ENCODE data around the gene BLOC1S1. TPM values are rescaled to one million over a fixed set of nuclear protein-coding genes. Genes with fewer than 3 reads are reported as not detected.

Gene BLOC1S1
- total RNA-seq, 1 experiment from 2014 or later: 76.0 TPM

DNA sequence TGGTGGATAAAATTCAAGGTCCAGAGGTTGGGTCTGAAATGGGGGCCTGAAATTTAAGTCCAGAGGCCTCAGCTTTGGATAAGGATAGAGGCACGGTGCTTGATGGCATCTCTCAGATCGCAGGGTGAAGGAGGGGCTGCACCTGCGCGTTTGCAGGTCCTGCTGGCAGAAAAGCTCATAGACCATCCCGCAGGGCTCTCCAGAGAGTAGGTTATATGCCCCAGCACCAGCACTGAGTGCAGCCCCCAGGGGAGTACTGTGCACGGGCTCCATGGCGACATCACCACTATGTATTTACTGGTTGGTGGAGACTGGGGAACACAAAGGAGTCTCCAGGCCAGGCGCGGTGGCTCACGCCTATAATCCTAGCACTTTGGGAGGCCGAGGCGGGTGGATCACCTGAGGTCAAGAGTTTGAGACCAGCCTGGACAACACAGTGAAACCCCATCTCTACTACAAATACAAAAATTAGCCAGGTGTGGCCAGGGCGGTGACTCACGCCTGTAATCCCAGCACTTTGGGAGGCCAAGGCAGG lies 17.2 kb downstream of the BLOC1S1 start:
- intact Hi-C loops (cut with micrococcal nuclease; ENCODE audit: unreplicated experiment): no loop called here
- POLR2A ChIA-PET (ENCODE audit: low non-redundant PET): no interaction called here
- TF ChIP-seq, protein P1, sequence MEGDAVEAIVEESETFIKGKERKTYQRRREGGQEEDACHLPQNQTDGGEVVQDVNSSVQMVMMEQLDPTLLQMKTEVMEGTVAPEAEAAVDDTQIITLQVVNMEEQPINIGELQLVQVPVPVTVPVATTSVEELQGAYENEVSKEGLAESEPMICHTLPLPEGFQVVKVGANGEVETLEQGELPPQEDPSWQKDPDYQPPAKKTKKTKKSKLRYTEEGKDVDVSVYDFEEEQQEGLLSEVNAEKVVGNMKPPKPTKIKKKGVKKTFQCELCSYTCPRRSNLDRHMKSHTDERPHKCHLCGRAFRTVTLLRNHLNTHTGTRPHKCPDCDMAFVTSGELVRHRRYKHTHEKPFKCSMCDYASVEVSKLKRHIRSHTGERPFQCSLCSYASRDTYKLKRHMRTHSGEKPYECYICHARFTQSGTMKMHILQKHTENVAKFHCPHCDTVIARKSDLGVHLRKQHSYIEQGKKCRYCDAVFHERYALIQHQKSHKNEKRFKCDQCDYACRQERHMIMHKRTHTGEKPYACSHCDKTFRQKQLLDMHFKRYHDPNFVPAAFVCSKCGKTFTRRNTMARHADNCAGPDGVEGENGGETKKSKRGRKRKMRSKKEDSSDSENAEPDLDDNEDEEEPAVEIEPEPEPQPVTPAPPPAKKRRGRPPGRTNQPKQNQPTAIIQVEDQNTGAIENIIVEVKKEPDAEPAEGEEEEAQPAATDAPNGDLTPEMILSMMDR (conservative IDR thresholded peaks at IDR 0.05; ENCODE audit: low read depth, low read length): no peak
- TF ChIP-seq EZH2 (IDR thresholded peaks at IDR 0.05; ENCODE audit: borderline replicate concordance, low read depth, low read length, poor library complexity, severe bottlenecking): no peak
- Histone ChIP-seq H3K27ac (ENCODE audit: low read depth, low read length, poor library complexity, severe bottlenecking) (no peak overlapping the region), H3K27me3 (replicated peaks; ENCODE audit: insufficient read depth, low read depth, low read length, poor library complexity) (no peaks in the 10 kb centered on the region), H3K9me3 (ENCODE audit: low read depth, low read length, poor library complexity, severe bottlenecking) (no peaks in the 10 kb centered on the region), H3K4me1 (ENCODE audit: insufficient read depth, low read length, poor library complexity, severe bottlenecking) (peaks cover 25% of the 10 kb centered on the region), H3K4me3 (ENCODE audit: low read depth, low read length, poor library complexity, severe bottlenecking) (no peak overlapping the region), H3K36me3 (ENCODE audit: insufficient read depth, low read length, poor library complexity, severe bottlenecking) (no peaks in the 10 kb centered on the region)
- no peak for DNase-seq (ENCODE audit: low spot score)
- CTCF ChIA-PET: no interaction called here
- BruUV-seq (replicated peaks): no TSS peak

GRCh38 chr12:55733858-55734257 lies 18.0 kb downstream of the BLOC1S1 start:
- Histone ChIP-seq H3K9me3 (ENCODE audit: low read depth, low read length, poor library complexity, severe bottlenecking) (no peaks in the 10 kb centered on the region), H3K4me1 (ENCODE audit: insufficient read depth, low read length, poor library complexity, severe bottlenecking) (peaks cover 26% of the 10 kb centered on the region), H3K36me3 (ENCODE audit: insufficient read depth, low read length, poor library complexity, severe bottlenecking) (no peaks in the 10 kb centered on the region), H3K27ac (ENCODE audit: low read depth, low read length, poor library complexity, severe bottlenecking) (no peak overlapping the region), H3K4me3 (ENCODE audit: low read depth, low read length, poor library complexity, severe bottlenecking) (no peak overlapping the region), H3K27me3 (replicated peaks; ENCODE audit: insufficient read depth, low read depth, low read length, poor library complexity) (no peaks in the 10 kb centered on the region)
- intact Hi-C loops (cut with micrococcal nuclease; ENCODE audit: unreplicated experiment): no loop called here
- TF ChIP-seq, protein P1 (conservative IDR thresholded peaks at IDR 0.05; ENCODE audit: low read depth, low read length): no peak
- TF ChIP-seq EZH2 (IDR thresholded peaks at IDR 0.05; ENCODE audit: borderline replicate concordance, low read depth, low read length, poor library complexity, severe bottlenecking): no peak
- BruUV-seq (replicated peaks): no TSS peak
- DNase-seq (ENCODE audit: low spot score): no peak
- ChIA-PET POLR2A (ENCODE audit: low non-redundant PET) (interaction anchor here (0.6 to 0.7 kb wide), 2 partner anchors 12 to 102 kb away, joined by 3 to 4 read pairs; no protein-coding TSS in a partner anchor), CTCF (interaction anchor here (0.6 to 0.7 kb wide), 2 partner anchors 11 to 54 kb away, joined by 5 to 7 read pairs; no protein-coding TSS in a partner anchor)

DNA sequence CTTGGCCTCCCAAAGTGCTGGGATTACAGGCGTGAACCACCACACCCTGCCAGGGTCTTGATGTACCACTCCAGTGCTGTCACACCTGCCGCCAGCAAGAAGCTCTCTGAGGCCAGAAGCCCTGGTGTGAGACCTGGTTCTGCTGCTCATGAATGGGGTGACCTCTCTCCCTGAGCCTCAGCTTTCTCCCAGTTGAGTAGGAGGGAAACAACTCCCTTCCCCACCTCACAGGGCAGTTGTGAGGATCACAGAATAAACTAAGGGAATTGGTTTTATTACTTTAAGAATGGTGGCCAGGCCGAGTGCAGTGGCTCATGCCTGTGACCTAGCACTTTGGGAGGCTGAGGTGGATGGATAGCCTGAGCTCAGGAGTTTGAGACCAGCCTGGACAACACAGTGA lies 18.7 kb downstream of the BLOC1S1 start:
- no peak overlapping the region for H3K4me3 ChIP-seq (ENCODE audit: low read depth, low read length, poor library complexity, severe bottlenecking)
- no peaks in the 10 kb centered on the region for H3K27me3 ChIP-seq (replicated peaks; ENCODE audit: insufficient read depth, low read depth, low read length, poor library complexity)
- TF ChIP-seq EZH2 (IDR thresholded peaks at IDR 0.05; ENCODE audit: borderline replicate concordance, low read depth, low read length, poor library complexity, severe bottlenecking): no peak
- TF ChIP-seq, protein P1 (conservative IDR thresholded peaks at IDR 0.05; ENCODE audit: low read depth, low read length): no peak
- no TSS peak for BruUV-seq (replicated peaks)
- H3K4me1 ChIP-seq (ENCODE audit: insufficient read depth, low read length, poor library complexity, severe bottlenecking): peaks cover 25% of the 10 kb centered on the region
- intact Hi-C loops (cut with micrococcal nuclease; ENCODE audit: unreplicated experiment): no loop called here
- H3K27ac ChIP-seq (ENCODE audit: low read depth, low read length, poor library complexity, severe bottlenecking): no peak overlapping the region
- no peaks in the 10 kb centered on the region for H3K36me3 ChIP-seq (ENCODE audit: insufficient read depth, low read length, poor library complexity, severe bottlenecking)
- no peaks in the 10 kb centered on the region for H3K9me3 ChIP-seq (ENCODE audit: low read depth, low read length, poor library complexity, severe bottlenecking)
- no peak for DNase-seq (ENCODE audit: low spot score)
- POLR2A ChIA-PET (ENCODE audit: low non-redundant PET): interaction anchor here (0.7 kb wide), 1 partner anchor 13 kb away, joined by 3 read pairs; no protein-coding TSS in a partner anchor
- CTCF ChIA-PET: interaction anchor here (0.6 kb wide), 1 partner anchor 55 kb away, joined by 5 read pairs; no protein-coding TSS in a partner anchor

All from A673 (cell line).